NT2/D1 (cell line): ENCODE measurements around the gene AEBP1.

Experiments
- SUZ12 ChIP-seq: IDR thresholded peaks from 2 replicates; pipeline ENCODE4 v1.6.1; 2011; ENCODE audit not compliant: insufficient read length, insufficient read depth; ENCODE audit errors: extremely low read depth
- YY1 ChIP-seq: IDR thresholded peaks from 2 replicates; pipeline ENCODE4 v1.6.1; 2011; ENCODE audit not compliant: insufficient read length, insufficient read depth
- ZNF274 ChIP-seq: IDR thresholded peaks from 2 replicates; pipeline ENCODE4 v1.6.1; 2011; ENCODE audit warnings: mild to moderate bottlenecking, low read depth, low read length

GRCh38 chr7:44081266-44081748 is 22.8 kb upstream of the AEBP1 start:
- TF ChIP-seq YY1 (no peak), SUZ12 (no peak), ZNF274 (no peak)
